ENCODE measurements around the gene LRRC3B.

The LRRC3B gene

GRCh38 chr3:26648461-26648860 is 25.9 kb downstream of the LRRC3B start:
- Mint-ChIP-seq H3K4me3 (no peak overlapping the region), H3K9me3 (peaks cover 2% of the 10 kb centered on the region), H3K4me1 (ENCODE audit: low read depth) (no peaks in the 10 kb centered on the region), H3K27ac (no peak overlapping the region), H3K36me3 (ENCODE audit: low read depth) (no peaks in the 10 kb centered on the region), H3K27me3 (no peaks in the 10 kb centered on the region)
- DNase-seq: no peak

GRCh38 chr3:26652164-26652563 is 29.6 kb downstream of the LRRC3B start:
- Mint-ChIP-seq H3K27me3 (no peaks in the 10 kb centered on the region), H3K27ac (no peak overlapping the region), H3K4me3 (no peak overlapping the region), H3K4me1 (ENCODE audit: low read depth) (no peaks in the 10 kb centered on the region), H3K36me3 (ENCODE audit: low read depth) (no peaks in the 10 kb centered on the region), H3K9me3 (peaks cover 2% of the 10 kb centered on the region)
- DNase-seq: no peak

GRCh38 chr3:26653811-26654425 is 31.3 kb downstream of the LRRC3B start:
- no peaks in the 10 kb centered on the region for H3K27me3 Mint-ChIP-seq
- no peaks in the 10 kb centered on the region for H3K36me3 Mint-ChIP-seq (ENCODE audit: low read depth)
- H3K4me1 Mint-ChIP-seq (ENCODE audit: low read depth): no peaks in the 10 kb centered on the region
- H3K9me3 Mint-ChIP-seq: peaks cover 2% of the 10 kb centered on the region
- no peak for DNase-seq
- no peak overlapping the region for H3K27ac Mint-ChIP-seq
- no peak overlapping the region for H3K4me3 Mint-ChIP-seq

GRCh38 chr3:26655231-26655630 is 32.7 kb downstream of the LRRC3B start:
- H3K27me3 Mint-ChIP-seq: no peaks in the 10 kb centered on the region
- no peak overlapping the region for H3K4me3 Mint-ChIP-seq
- DNase-seq: no peak
- no peaks in the 10 kb centered on the region for H3K36me3 Mint-ChIP-seq (ENCODE audit: low read depth)
- no peak overlapping the region for H3K27ac Mint-ChIP-seq
- no peaks in the 10 kb centered on the region for H3K4me1 Mint-ChIP-seq (ENCODE audit: low read depth)
- H3K9me3 Mint-ChIP-seq: peaks cover 2% of the 10 kb centered on the region

GRCh38 chr3:26657348-26657976 is 34.9 kb downstream of the LRRC3B start:
- no peak overlapping the region for H3K4me3 Mint-ChIP-seq
- H3K9me3 Mint-ChIP-seq: no peaks in the 10 kb centered on the region

GRCh38 chr3:26668171-26668570 is 45.6 kb downstream of the LRRC3B start:
- Mint-ChIP-seq H3K9me3 (no peaks in the 10 kb centered on the region), H3K36me3 (ENCODE audit: low read depth) (no peaks in the 10 kb centered on the region), H3K27me3 (no peaks in the 10 kb centered on the region), H3K4me3 (no peak overlapping the region), H3K27ac (no peak overlapping the region), H3K4me1 (ENCODE audit: low read depth) (no peaks in the 10 kb centered on the region)
- DNase-seq: no peak

More at GRCh38 chr3:26657348-26657976, 34.9 kb downstream of the LRRC3B start:
- H3K27ac Mint-ChIP-seq: no peak overlapping the region
- no peaks in the 10 kb centered on the region for H3K27me3 Mint-ChIP-seq
- no peak for DNase-seq
- H3K4me1 Mint-ChIP-seq (ENCODE audit: low read depth): no peaks in the 10 kb centered on the region
- H3K36me3 Mint-ChIP-seq (ENCODE audit: low read depth): no peaks in the 10 kb centered on the region

GRCh38 chr3:26668696-26669095 is 46.1 kb downstream of the LRRC3B start:
- Mint-ChIP-seq H3K4me3 (no peak overlapping the region), H3K27ac (no peak overlapping the region), H3K4me1 (ENCODE audit: low read depth) (no peaks in the 10 kb centered on the region), H3K36me3 (ENCODE audit: low read depth) (no peaks in the 10 kb centered on the region), H3K9me3 (no peaks in the 10 kb centered on the region), H3K27me3 (no peaks in the 10 kb centered on the region)
- no peak for DNase-seq

GRCh38 chr3:26675336-26675735 is 52.8 kb downstream of the LRRC3B start:
- no peak overlapping the region for H3K4me3 Mint-ChIP-seq
- no peaks in the 10 kb centered on the region for H3K4me1 Mint-ChIP-seq (ENCODE audit: low read depth)
- DNase-seq: no peak
- no peaks in the 10 kb centered on the region for H3K36me3 Mint-ChIP-seq (ENCODE audit: low read depth)
- H3K9me3 Mint-ChIP-seq: peaks cover 2% of the 10 kb centered on the region
- H3K27me3 Mint-ChIP-seq: no peaks in the 10 kb centered on the region
- H3K27ac Mint-ChIP-seq: no peak overlapping the region

- peaks cover 2% of the 10 kb centered on the region for H3K9me3 Mint-ChIP-seq
- H3K4me3 Mint-ChIP-seq: no peak overlapping the region
- no peak for DNase-seq
- no peak overlapping the region for H3K27ac Mint-ChIP-seq
- no peaks in the 10 kb centered on the region for H3K36me3 Mint-ChIP-seq (ENCODE audit: low read depth)
- H3K4me1 Mint-ChIP-seq (ENCODE audit: low read depth): no peaks in the 10 kb centered on the region
- no peaks in the 10 kb centered on the region for H3K27me3 Mint-ChIP-seq
These were observed 59.1 kb downstream of the LRRC3B start for GRCh38 chr3:26681632-26682031.

GRCh38 chr3:26682406-26682805 is 59.8 kb downstream of the LRRC3B start:
- Mint-ChIP-seq H3K4me1 (ENCODE audit: low read depth) (no peaks in the 10 kb centered on the region), H3K27ac (no peak overlapping the region), H3K4me3 (no peak overlapping the region), H3K36me3 (ENCODE audit: low read depth) (no peaks in the 10 kb centered on the region), H3K9me3 (no peaks in the 10 kb centered on the region), H3K27me3 (no peaks in the 10 kb centered on the region)
- no peak for DNase-seq

GRCh38 chr3:26683902-26684301 is 61.3 kb downstream of the LRRC3B start:
- no peaks in the 10 kb centered on the region for H3K36me3 Mint-ChIP-seq (ENCODE audit: low read depth)
- H3K27me3 Mint-ChIP-seq: no peaks in the 10 kb centered on the region
- no peaks in the 10 kb centered on the region for H3K4me1 Mint-ChIP-seq (ENCODE audit: low read depth)
- no peak overlapping the region for H3K4me3 Mint-ChIP-seq
- no peak overlapping the region for H3K27ac Mint-ChIP-seq
- no peaks in the 10 kb centered on the region for H3K9me3 Mint-ChIP-seq
- no peak for DNase-seq

- peaks cover 3% of the 10 kb centered on the region for H3K9me3 Mint-ChIP-seq
- no peaks in the 10 kb centered on the region for H3K4me1 Mint-ChIP-seq (ENCODE audit: low read depth)
- H3K4me3 Mint-ChIP-seq: no peak overlapping the region
- no peak for DNase-seq
- H3K27me3 Mint-ChIP-seq: no peaks in the 10 kb centered on the region
- H3K27ac Mint-ChIP-seq: no peak overlapping the region
- H3K36me3 Mint-ChIP-seq (ENCODE audit: low read depth): no peaks in the 10 kb centered on the region
These were observed 64.9 kb downstream of the LRRC3B start for GRCh38 chr3:26687466-26687865.

GRCh38 chr3:26699553-26699952 is 77.0 kb downstream of the LRRC3B start:
- Mint-ChIP-seq H3K36me3 (ENCODE audit: low read depth) (no peaks in the 10 kb centered on the region), H3K9me3 (peaks cover 2% of the 10 kb centered on the region), H3K4me1 (ENCODE audit: low read depth) (no peaks in the 10 kb centered on the region), H3K27ac (no peak overlapping the region), H3K4me3 (no peak overlapping the region), H3K27me3 (no peaks in the 10 kb centered on the region)
- no peak for DNase-seq

- Mint-ChIP-seq H3K9me3 (no peaks in the 10 kb centered on the region), H3K27ac (no peak overlapping the region), H3K36me3 (ENCODE audit: low read depth) (no peaks in the 10 kb centered on the region), H3K27me3 (no peaks in the 10 kb centered on the region), H3K4me1 (ENCODE audit: low read depth) (no peaks in the 10 kb centered on the region), H3K4me3 (no peak overlapping the region)
- no peak for DNase-seq
These were observed 80.9 kb downstream of the LRRC3B start for GRCh38 chr3:26703519-26703918.

GRCh38 chr3:26704736-26705135 is 82.2 kb downstream of the LRRC3B start:
- H3K9me3 Mint-ChIP-seq: no peaks in the 10 kb centered on the region
- H3K4me3 Mint-ChIP-seq: no peak overlapping the region
- no peak for DNase-seq
- no peaks in the 10 kb centered on the region for H3K36me3 Mint-ChIP-seq (ENCODE audit: low read depth)
- H3K4me1 Mint-ChIP-seq (ENCODE audit: low read depth): no peaks in the 10 kb centered on the region
- no peak overlapping the region for H3K27ac Mint-ChIP-seq
- no peaks in the 10 kb centered on the region for H3K27me3 Mint-ChIP-seq

GRCh38 chr3:26708501-26708900 is 85.9 kb downstream of the LRRC3B start:
- no peak overlapping the region for H3K4me3 Mint-ChIP-seq
- H3K27me3 Mint-ChIP-seq: no peaks in the 10 kb centered on the region
- no peak overlapping the region for H3K27ac Mint-ChIP-seq
- no peaks in the 10 kb centered on the region for H3K36me3 Mint-ChIP-seq (ENCODE audit: low read depth)
- no peak for DNase-seq
- no peaks in the 10 kb centered on the region for H3K9me3 Mint-ChIP-seq
- no peaks in the 10 kb centered on the region for H3K4me1 Mint-ChIP-seq (ENCODE audit: low read depth)

Measured in activated T-cell treated with anti-CD3 and anti-CD28 coated beads, Interleukin-2, amount 50 U/mL, for 24 hours (primary cell).